RWPE2 (cell line): ENCODE results near the gene DLX4.

Experiments used
- ATAC-seq: fragments of 200-7000 bp; cut with Tn5 transposase; 3 replicates; pipeline ENCODE4 v1.9.1; 2021; ENCODE audit warnings: low read depth
- DNase-seq: peaks from one replicate; pipeline ENCODE4 v3.0.0-alpha.2; 2020; ENCODE audit warnings: low spot score
- H3K27ac ChIP-seq: fragments of 450-650 bp; 2 replicates; pipeline ENCODE4 v1.5.1; 2017; ENCODE audit warnings: mild to moderate bottlenecking; ENCODE audit not compliant: poor library complexity, severe bottlenecking
- H3K27me3 ChIP-seq: fragments of 250-450 bp; sonication (Bioruptor Pico); 2 replicates; pipeline ENCODE4 v1.5.1; 2021; ENCODE audit warnings: mild to moderate bottlenecking, moderate library complexity; ENCODE audit not compliant: insufficient read depth, poor library complexity, severe bottlenecking
- H3K36me3 ChIP-seq: fragments of 250-450 bp; sonication (Bioruptor Pico); 2 replicates; pipeline ENCODE4 v1.5.1; 2020; ENCODE audit warnings: low read depth, mild to moderate bottlenecking, moderate library complexity
- H3K4me1 ChIP-seq: fragments of 250-450 bp; sonication (Bioruptor Pico); 2 replicates; pipeline ENCODE4 v1.5.1; 2021; ENCODE audit warnings: mild to moderate bottlenecking, moderate library complexity; ENCODE audit not compliant: insufficient read depth, poor library complexity, severe bottlenecking
- H3K4me3 ChIP-seq: fragments of 250-450 bp; sonication (Bioruptor Pico); 2 replicates; pipeline ENCODE4 v1.5.1; 2021; ENCODE audit warnings: mild to moderate bottlenecking, moderate library complexity; ENCODE audit not compliant: severe bottlenecking
- H3K9me3 ChIP-seq: fragments of 250-450 bp; sonication (Bioruptor Pico); 2 replicates; pipeline ENCODE4 v1.5.1; 2021; ENCODE audit warnings: mild to moderate bottlenecking, moderate library complexity; ENCODE audit not compliant: severe bottlenecking
- TF ChIP-seq, protein P1 (sequence below): fragments of 450-650 bp; IDR thresholded peaks from one replicate; pipeline ENCODE4 v1.5.1; 2017; ENCODE audit warnings: mild to moderate bottlenecking, moderate library complexity; ENCODE audit not compliant: poor library complexity, severe bottlenecking

DLX4 gene

GRCh38 chr17:49964303-49964768 is 4.7 kb upstream of the DLX4 start:
- no peak overlapping the region for H3K27ac ChIP-seq

DNA sequence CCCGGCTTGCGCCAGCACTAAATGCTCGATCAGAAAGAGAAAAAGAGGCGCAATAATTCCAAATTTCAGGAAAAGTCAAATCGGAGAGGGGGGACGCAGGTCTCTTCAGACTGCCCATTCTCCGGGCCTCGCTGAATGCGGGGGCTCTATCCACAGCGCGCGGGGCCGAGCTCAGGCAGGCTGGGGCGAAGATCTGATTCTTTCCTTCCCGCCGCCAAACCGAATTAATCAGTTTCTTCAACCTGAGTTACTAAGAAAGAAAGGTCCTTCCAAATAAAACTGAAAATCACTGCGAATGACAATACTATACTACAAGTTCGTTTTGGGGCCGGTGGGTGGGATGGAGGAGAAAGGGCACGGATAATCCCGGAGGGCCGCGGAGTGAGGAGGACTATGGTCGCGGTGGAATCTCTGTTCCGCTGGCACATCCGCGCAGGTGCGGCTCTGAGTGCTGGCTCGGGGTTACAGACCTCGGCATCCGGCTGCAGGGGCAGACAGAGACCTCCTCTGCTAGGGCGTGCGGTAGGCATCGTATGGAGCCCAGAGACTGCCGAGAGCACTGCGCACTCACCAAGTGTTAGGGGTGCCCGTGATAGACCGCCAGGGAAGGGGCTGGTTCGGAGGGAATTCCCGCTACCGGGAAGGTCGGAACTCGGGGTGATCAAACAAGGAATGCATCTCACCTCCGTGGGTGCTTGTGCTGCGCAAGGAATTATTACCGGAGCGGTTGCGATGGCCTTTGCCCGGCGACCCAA is 4.0 kb upstream of the DLX4 start:
- Histone ChIP-seq H3K36me3 (no peaks in the 10 kb centered on the region), H3K4me1 (no peaks in the 10 kb centered on the region), H3K4me3 (no peak overlapping the region), H3K27me3 (peaks cover 59% of the 10 kb centered on the region), H3K9me3 (no peaks in the 10 kb centered on the region), H3K27ac (no peak overlapping the region)
- TF ChIP-seq, protein P1, sequence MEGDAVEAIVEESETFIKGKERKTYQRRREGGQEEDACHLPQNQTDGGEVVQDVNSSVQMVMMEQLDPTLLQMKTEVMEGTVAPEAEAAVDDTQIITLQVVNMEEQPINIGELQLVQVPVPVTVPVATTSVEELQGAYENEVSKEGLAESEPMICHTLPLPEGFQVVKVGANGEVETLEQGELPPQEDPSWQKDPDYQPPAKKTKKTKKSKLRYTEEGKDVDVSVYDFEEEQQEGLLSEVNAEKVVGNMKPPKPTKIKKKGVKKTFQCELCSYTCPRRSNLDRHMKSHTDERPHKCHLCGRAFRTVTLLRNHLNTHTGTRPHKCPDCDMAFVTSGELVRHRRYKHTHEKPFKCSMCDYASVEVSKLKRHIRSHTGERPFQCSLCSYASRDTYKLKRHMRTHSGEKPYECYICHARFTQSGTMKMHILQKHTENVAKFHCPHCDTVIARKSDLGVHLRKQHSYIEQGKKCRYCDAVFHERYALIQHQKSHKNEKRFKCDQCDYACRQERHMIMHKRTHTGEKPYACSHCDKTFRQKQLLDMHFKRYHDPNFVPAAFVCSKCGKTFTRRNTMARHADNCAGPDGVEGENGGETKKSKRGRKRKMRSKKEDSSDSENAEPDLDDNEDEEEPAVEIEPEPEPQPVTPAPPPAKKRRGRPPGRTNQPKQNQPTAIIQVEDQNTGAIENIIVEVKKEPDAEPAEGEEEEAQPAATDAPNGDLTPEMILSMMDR, result no peak
- ATAC-seq (no peak), DNase-seq (no peak)

More at GRCh38 chr17:49964303-49964768, 4.7 kb upstream of the DLX4 start:
- ATAC-seq (no peak), DNase-seq (no peak)
- H3K36me3 ChIP-seq, result no peaks in the 10 kb centered on the region
- peaks cover 55% of the 10 kb centered on the region for H3K27me3 ChIP-seq
- TF ChIP-seq, protein P1, result no peak
- no peak overlapping the region for H3K4me3 ChIP-seq
- H3K4me1 ChIP-seq, result peaks cover 3% of the 10 kb centered on the region
- no peaks in the 10 kb centered on the region for H3K9me3 ChIP-seq

GRCh38 chr17:49965524-49965909 is 3.5 kb upstream of the DLX4 start:
- TF ChIP-seq, protein P1, result no peak
- no peaks in the 10 kb centered on the region for H3K36me3 ChIP-seq
- DNase-seq (no peak), ATAC-seq (no peak)
- no peaks in the 10 kb centered on the region for H3K4me1 ChIP-seq
- no peak overlapping the region for H3K4me3 ChIP-seq
- H3K27me3 ChIP-seq, result peaks cover 65% of the 10 kb centered on the region
- H3K9me3 ChIP-seq, result no peaks in the 10 kb centered on the region
- H3K27ac ChIP-seq, result no peak overlapping the region

DNA sequence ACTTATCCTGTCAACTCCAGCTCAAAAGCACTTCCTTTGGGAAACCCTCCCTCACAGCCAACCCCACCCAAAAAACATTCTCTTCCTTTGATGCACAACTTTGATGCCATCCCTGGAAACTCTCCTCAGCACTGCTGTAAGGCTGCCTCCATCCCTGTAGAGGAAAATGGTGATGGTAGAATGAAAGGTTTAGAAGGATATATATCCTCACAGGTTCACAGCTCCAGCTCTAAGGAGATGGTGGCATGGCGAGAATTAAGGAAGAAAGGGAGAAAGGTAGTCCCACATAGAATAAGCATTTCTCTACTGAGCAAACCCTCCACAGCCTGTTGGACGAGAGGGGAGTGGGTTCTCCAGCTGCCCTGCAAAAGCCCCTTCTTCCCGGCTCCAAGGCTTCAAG is 2.2 kb upstream of the DLX4 start:
- no peak overlapping the region for H3K27ac ChIP-seq
- ATAC-seq (no peak), DNase-seq (no peak)
- H3K4me3 ChIP-seq, result no peak overlapping the region
- H3K9me3 ChIP-seq, result no peaks in the 10 kb centered on the region
- no peaks in the 10 kb centered on the region for H3K4me1 ChIP-seq
- TF ChIP-seq, protein P1, result no peak
- H3K36me3 ChIP-seq, result no peaks in the 10 kb centered on the region
- peaks cover 77% of the 10 kb centered on the region for H3K27me3 ChIP-seq

DNA sequence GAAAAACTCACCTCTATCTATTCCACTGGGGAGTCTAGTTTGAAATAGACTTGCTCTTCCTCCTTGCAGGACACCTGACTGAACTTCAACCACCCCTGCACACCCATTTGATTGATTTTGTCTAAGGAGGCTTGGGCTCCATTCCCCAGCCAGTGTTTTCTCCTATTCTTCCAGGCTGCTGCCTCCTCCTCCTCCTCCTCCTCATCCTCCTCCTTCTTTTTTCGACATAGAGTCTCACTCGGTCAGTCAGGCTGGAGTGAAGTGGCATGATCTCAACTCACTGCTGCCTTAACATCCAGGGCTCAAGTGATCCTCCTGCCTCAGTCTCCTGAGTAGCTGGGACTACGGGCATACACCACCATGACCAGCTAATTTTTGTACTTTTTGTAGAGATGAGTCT is 1.8 kb upstream of the DLX4 start:
- no peak overlapping the region for H3K27ac ChIP-seq

More for the DNA sequence above, 1.8 kb upstream of the DLX4 start:
- Histone ChIP-seq H3K36me3 (no peaks in the 10 kb centered on the region), H3K9me3 (no peaks in the 10 kb centered on the region), H3K4me1 (no peaks in the 10 kb centered on the region), H3K4me3 (no peak overlapping the region), H3K27me3 (peaks cover 81% of the 10 kb centered on the region)
- TF ChIP-seq, protein P1, result no peak
- DNase-seq (no peak), ATAC-seq (no peak)
